Tongue (tissue), 2 donors: ENCODE results near the gene PPP1R12B. TPM values are rescaled to one million over a fixed set of nuclear protein-coding genes. Genes with fewer than 3 reads are reported as not detected.
"Not testable (repeated sequence)": the region's sequence is repeated elsewhere in the genome, so short reads cannot be mapped to it uniquely, and the experiment has no call there.

Source experiments
- DNase-seq: peaks from one replicate; pipeline ENCODE4 v3.0.0-alpha.2; 2015
- total RNA-seq: library from RNA; depleted of rRNA; stranded (reverse); fragments of >200 nt; gene quantifications from one replicate; pipeline ENCODE4 v1.2.3, GENCODE V29; 2014

Gene PPP1R12B
- total RNA-seq, 1 donor from 2014 or later = 203 TPM

DNA sequence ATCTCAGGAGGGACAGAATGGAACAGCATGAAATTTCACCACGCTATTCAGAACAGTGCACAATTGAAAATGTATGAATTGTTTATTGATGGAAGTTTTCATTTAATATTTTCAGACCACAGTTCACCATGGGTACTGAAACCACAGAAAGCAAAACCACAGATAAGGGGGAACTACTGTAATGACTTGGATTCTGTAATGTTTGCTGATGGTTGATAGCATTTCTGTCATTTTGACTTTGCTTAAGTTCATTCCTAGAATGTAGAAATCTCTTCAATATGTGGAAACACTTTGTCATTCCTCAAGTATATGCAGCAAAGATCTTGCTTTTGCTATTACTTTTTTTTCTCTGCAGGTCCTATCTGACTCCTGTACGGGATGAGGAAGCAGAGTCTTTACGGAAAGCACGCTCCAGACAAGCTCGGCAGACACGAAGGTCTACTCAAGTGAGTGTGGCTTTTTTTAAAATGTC lies 139.7 kb downstream of the PPP1R12B start:
- not testable (repeated sequence) for DNase-seq

- DNase-seq = not testable (repeated sequence)
Measured at GRCh38 chr1:202489101-202489500, 140.6 kb downstream of the PPP1R12B start.

DNA sequence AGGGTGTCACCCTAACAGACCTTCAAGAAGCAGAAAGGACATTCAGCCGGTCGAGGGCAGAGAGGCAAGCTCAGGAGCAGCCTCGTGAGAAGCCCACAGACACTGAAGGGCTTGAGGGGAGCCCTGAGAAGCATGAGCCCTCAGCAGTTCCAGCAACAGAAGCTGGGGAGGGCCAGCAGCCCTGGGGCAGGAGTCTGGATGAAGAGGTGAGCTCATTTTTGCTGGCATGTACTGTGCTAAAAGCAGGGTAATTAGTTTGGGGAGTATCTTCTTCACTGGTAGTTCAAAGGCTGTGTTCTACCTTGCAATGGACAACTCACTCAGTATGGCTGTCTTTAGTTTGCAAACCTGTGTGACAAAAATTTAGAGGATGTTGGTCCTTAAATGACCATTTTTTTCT lies 144.6 kb downstream of the PPP1R12B start:
- DNase-seq = not testable (repeated sequence)

DNA sequence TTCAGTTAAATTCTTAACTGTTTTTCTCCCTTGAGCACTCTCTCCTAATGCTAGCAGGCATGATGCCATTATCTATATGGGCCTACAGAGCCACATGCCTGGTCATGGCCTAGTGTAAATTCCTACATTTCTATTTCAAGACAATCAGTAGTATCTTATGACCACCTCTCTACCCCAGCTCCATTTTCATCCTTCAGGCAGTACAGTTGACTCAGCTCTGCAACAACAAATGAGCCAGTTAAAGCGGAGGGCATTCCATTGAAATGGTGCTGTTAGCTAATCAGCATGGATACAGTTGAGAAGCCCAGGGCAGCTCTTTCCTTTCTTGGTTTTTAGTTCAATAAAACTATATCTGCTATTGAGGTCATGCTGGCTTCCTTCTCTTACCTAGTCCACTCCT lies 150.0 kb downstream of the PPP1R12B start:
- no peak for DNase-seq

- not testable (repeated sequence) for DNase-seq
Measured at GRCh38 chr1:202499997-202500396, 151.5 kb downstream of the PPP1R12B start.

- peak; percentile 64 for DNase-seq
Measured at GRCh38 chr1:202501281-202501680, 152.8 kb downstream of the PPP1R12B start.

- DNase-seq = peak; percentile 18
Measured at GRCh38 chr1:202505356-202505755, 156.9 kb downstream of the PPP1R12B start.

DNA sequence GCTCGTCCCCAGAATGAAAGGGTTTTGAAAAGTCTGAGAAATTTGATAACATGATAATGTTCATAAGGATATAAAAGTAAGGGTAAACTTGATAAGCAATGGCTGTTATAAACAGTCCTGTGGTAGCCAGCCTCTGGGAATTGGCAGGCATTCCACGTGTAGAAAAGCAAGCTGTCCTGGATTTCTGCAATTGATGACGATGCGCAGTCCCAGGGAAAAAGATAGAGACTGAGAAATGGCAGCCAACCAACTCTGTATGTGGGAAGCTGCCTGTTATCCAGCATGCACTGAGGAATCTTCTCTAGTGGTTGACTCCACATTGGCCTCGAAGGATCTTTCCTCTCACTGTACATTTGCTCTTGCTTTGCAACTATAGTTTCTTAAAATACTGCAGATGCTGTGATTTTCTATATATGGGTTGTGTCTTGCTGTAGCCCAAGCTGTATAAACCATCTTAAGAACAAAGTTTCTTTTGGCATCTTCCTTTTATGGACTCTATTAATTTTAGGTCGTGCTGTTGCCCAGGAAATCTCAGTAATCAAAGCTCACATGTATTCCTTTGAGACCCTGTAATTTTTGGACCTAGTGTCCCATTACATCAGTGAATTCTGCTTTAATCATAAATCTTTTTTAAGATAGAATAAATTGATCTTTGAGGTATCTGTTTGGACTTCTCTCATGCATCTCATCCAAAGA lies 157.5 kb downstream of the PPP1R12B start:
- DNase-seq = peak; percentile 41

- not testable (repeated sequence) for DNase-seq
Measured at GRCh38 chr1:202508863-202509262, 160.4 kb downstream of the PPP1R12B start.

DNA sequence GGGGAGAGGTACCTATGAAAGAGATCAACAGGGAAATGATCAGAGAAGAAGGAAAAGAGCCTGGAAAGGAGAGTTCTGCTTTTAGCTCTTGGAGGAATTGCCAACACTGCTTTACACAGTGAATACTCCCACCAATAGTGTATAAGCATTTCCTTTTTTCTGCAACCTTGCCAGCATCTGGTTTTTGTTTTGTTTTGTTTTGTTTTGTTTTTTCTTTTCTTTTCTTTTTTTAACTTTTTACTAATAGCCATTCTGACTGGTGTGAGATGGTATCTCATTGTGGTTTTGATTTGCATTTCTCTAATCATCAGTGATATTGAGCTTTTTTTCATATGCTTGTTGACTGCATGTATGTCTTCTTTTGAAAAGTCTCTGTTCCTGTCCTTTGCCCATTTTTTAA lies 165.4 kb downstream of the PPP1R12B start:
- DNase-seq = not testable (repeated sequence)

GRCh38 chr1:202516434-202516877 lies 168.0 kb downstream of the PPP1R12B start:
- no peak for DNase-seq

DNA sequence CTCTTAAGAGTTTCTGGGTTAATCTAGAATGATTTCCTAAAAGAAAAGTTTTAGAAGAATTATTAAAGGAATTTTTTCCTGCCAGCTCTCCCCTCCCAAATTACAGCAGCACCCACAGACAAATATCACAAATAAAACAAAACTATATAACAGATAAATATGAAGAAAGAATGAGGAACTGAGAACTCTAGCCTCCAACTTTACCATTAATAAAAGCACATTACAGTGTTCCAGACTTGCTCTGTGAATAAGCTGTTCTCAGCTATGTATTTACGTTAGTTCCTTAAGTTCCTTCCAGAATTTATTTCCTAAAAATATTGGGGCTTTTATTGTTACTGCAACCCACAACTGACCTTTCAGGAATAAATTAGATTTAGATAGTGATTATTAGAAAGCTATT lies 168.6 kb downstream of the PPP1R12B start:
- DNase-seq = not testable (repeated sequence)

- DNase-seq = not testable (repeated sequence)
Measured at GRCh38 chr1:202518180-202518579, 169.7 kb downstream of the PPP1R12B start.

- DNase-seq = not testable (repeated sequence)
Measured at GRCh38 chr1:202518905-202519304, 170.4 kb downstream of the PPP1R12B start.

- not testable (repeated sequence) for DNase-seq
Measured at GRCh38 chr1:202520129-202520856, 171.8 kb downstream of the PPP1R12B start.

DNA sequence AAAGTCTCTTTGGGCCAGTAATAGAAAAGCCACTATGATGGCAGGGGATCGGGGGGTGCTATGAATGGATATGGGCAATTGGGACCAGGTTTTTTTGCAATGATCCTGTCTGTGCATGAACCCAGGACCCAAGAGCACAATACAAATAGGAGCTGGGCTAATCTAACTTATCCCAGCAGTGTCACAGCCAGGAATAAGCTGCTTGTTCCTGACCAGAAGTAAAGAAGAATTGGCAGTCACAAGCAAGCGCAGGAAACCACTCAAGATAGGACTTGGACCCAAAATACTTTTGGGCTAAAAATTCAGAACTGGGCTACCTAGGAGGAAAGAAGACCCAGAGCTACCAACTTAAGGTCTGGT lies 172.3 kb downstream of the PPP1R12B start:
- DNase-seq = not testable (repeated sequence)

DNA sequence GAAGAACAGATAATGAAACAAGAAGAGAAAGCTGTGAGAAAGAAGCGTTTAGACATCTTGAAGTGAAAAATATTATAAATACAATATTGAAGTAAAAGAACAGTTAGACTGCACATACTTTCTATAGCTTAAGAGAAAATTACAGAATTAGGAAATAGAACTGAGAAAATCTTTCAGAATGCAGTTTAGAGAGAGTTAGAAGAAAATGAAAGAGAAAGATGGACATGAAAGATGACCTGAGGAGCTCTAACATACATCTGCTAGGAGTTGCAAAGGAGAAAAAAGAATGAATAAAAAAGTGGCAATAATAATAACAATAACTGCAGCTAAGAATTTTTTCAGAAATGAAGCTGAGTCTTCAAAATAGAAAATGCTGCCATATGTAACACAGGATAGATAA lies 173.0 kb downstream of the PPP1R12B start:
- not testable (repeated sequence) for DNase-seq

DNA sequence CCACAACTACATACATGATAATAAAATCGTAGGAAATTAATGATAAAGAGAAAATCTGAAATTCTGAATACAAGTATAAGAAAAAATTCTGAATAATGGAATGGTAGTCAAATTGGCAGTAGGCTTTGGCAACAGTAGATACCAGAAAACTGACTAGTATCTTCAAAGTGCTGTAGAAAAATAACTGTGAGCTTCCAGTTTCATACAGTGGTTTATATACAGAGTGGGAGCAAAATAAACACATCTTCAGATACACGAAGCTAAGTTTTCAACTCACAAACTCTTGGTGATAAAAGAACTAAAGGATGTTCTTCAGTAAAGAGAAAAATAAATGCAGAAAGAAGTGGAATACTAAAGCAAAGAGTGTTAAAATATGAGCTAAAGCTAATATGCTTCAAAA lies 173.4 kb downstream of the PPP1R12B start:
- DNase-seq = no peak

GRCh38 chr1:202526056-202526455 lies 177.6 kb downstream of the PPP1R12B start:
- not testable (repeated sequence) for DNase-seq

DNA sequence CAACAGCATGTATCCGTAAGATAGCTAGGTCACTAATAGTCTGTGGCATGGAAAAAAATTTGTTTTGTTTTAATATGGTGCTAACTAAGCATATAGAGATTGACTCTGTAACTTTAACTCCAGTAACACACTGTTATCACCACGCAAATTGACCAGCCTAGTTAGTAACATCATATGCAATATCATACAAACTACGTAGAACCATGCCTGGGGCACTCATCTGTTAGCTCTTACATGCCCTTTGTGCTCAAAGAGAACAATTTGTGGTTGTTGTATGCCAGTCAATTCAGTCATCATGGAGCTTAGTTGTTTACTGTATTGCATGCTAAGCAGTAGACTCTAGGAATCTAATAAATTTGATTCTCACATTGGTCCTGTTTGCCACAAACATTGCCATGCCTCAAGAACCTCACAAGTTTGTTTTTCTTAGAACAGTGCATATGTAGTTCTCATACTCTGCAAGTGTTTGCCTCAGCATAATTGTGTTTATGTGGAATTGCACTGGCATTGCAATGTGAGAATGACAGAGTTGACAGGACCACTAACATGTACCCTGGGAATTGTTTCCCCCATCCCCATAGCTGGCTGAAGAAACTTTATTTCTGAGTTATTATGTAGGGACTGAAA lies 179.7 kb downstream of the PPP1R12B start:
- not testable (repeated sequence) for DNase-seq

DNA sequence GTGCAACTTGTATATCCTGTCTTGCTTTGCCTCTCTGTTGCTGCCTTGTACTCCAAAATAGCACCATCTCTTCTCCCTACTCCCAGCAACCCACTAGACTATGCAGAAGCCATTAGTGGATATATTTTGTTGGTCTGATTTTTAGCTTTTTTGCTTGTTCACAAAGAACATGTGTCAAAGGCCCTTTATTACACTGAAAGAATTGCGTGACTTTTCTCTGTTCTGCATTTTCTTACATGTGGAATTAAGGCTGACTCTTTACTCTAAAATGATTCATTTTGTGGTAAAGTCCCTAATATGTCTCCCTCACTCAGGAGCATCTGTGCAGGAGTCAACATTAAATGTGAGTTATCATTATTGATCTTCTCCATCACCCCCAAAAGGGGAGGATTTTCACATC lies 182.2 kb downstream of the PPP1R12B start:
- DNase-seq = not testable (repeated sequence)

GRCh38 chr1:202531472-202531811 lies 182.9 kb downstream of the PPP1R12B start:
- DNase-seq = no peak
